Measurements from ENCODE around the gene UBAC2. TPM values are rescaled to one million over a fixed set of nuclear protein-coding genes. Genes with fewer than 3 reads are reported as not detected.
A peak's percentile ranks its signal among the peaks of the same experiment; 100 is the strongest.

The UBAC2 gene
- polyA plus RNA-seq, 3 donors, result 59.6 to 113 (median 96.7) TPM

GRCh38 chr13:99311137-99311536 is 110.5 kb downstream of the UBAC2 start:
- H3K4me2 ChIP-seq (replicated peaks; ENCODE audit: extremely low read depth, low read length, poor library complexity, severe bottlenecking), result no peak overlapping the region
- no peaks in the 10 kb centered on the region for H3K27me3 ChIP-seq (ENCODE audit: control insufficient read depth in 2 of 2, insufficient read depth in 2 of 2, low read length in 2 of 2)
- Mint-ChIP-seq H3K27me3 (ENCODE audit: low read depth in 3 of 3) (peaks cover 0 to 1% (median 0%) of the 10 kb centered on the region in 3 donors), H3K4me3 (no peak overlapping the region), H3K4me1 (peaks cover 72% of the 10 kb centered on the region), H3K27ac (peak overlapping the region; percentile 94 to 100 (median 98)), H3K36me3 (peaks cover 53 to 55% of the 10 kb centered on the region in 2 donors), H3K9me3 (peaks cover 0 to 5% (median 0%) of the 10 kb centered on the region in 7 donors)
- peaks cover 81% of the 10 kb centered on the region for H3K79me2 ChIP-seq (ENCODE audit: insufficient read depth, low read length)
- no peaks in the 10 kb centered on the region for H3K9me3 ChIP-seq (replicated peaks in 1 of 2; ENCODE audit: control insufficient read depth in 1 of 2, insufficient read depth in 1 of 2, low read length in 2 of 2)
- DNase-seq, result no peak
- intact Hi-C loops (cut with micrococcal nuclease), result loop anchor here in 1 of 2 donors (5.0 kb wide), 1 partner anchor 121 kb away; no protein-coding TSS in a partner anchor
- TF ChIP-seq CTCF (IDR thresholded peaks at IDR 0.05), result no peak
- H3K4me1 ChIP-seq (ENCODE audit: control insufficient read depth in 1 of 2, insufficient read depth in 2 of 2, low read length in 2 of 2), result peaks cover 71 to 85% of the 10 kb centered on the region in 2 donors
- H3K9ac ChIP-seq (ENCODE audit: insufficient read depth, low read length, poor library complexity, severe bottlenecking), result peak overlapping the region; percentile 79
- WGBS (ENCODE audit: insufficient coverage), result 95% methylated on average over 4 of the region's 4 CpGs
- H3K36me3 ChIP-seq (replicated peaks in 1 of 2; ENCODE audit: control insufficient read depth in 1 of 2, insufficient read depth in 2 of 2, low read length in 2 of 2), result peaks cover 5 to 19% of the 10 kb centered on the region in 2 donors
- no peak overlapping the region for H3K4me3 ChIP-seq (replicated peaks in 1 of 3; ENCODE audit: low read depth in 2 of 3, low read length in 3 of 3)
- peaks cover 5% of the 10 kb centered on the region for H4K20me1 ChIP-seq (ENCODE audit: insufficient read depth, low read length)
- H3K27ac ChIP-seq (ENCODE audit: low read depth in 1 of 2, low read length in 2 of 2), result peak overlapping the region; percentile 92 to 99
- H2AFZ ChIP-seq (ENCODE audit: insufficient read depth, low read depth, low read length, poor library complexity, severe bottlenecking), result no peak overlapping the region

- no peak for TF ChIP-seq CTCF (IDR thresholded peaks at IDR 0.05)
- no peaks in the 10 kb centered on the region for H3K27me3 ChIP-seq (ENCODE audit: control insufficient read depth in 2 of 2, insufficient read depth in 2 of 2, low read length in 2 of 2)
- peaks cover 5 to 27% of the 10 kb centered on the region in 2 donors for H3K36me3 ChIP-seq (replicated peaks in 1 of 2; ENCODE audit: control insufficient read depth in 1 of 2, insufficient read depth in 2 of 2, low read length in 2 of 2)
- peak in 1 of 3 donors; percentile 40 for DNase-seq
- WGBS (ENCODE audit: insufficient coverage), result 76% methylated on average over 6 of the region's 10 CpGs
- Mint-ChIP-seq H3K27me3 (ENCODE audit: low read depth in 3 of 3) (peaks cover 0 to 1% (median 0%) of the 10 kb centered on the region in 3 donors), H3K36me3 (peaks cover 56% of the 10 kb centered on the region in 2 donors), H3K4me1 (peaks cover 72% of the 10 kb centered on the region), H3K9me3 (peaks cover 0 to 5% (median 0%) of the 10 kb centered on the region in 7 donors), H3K27ac (peak overlapping the region; percentile 94 to 100 (median 98)), H3K4me3 (peak overlapping the region; percentile 46 to 81)
- no peak overlapping the region for H3K4me2 ChIP-seq (replicated peaks; ENCODE audit: extremely low read depth, low read length, poor library complexity, severe bottlenecking)
- no peaks in the 10 kb centered on the region for H3K9me3 ChIP-seq (replicated peaks in 1 of 2; ENCODE audit: control insufficient read depth in 1 of 2, insufficient read depth in 1 of 2, low read length in 2 of 2)
- peak overlapping the region; percentile 92 to 99 for H3K27ac ChIP-seq (ENCODE audit: low read depth in 1 of 2, low read length in 2 of 2)
- peaks cover 81% of the 10 kb centered on the region for H3K79me2 ChIP-seq (ENCODE audit: insufficient read depth, low read length)
- no peak overlapping the region for H3K4me3 ChIP-seq (replicated peaks in 1 of 3; ENCODE audit: low read depth in 2 of 3, low read length in 3 of 3)
- no peak overlapping the region for H2AFZ ChIP-seq (ENCODE audit: insufficient read depth, low read depth, low read length, poor library complexity, severe bottlenecking)
- no peaks in the 10 kb centered on the region for H4K20me1 ChIP-seq (ENCODE audit: insufficient read depth, low read length)
- peak overlapping the region; percentile 79 for H3K9ac ChIP-seq (ENCODE audit: insufficient read depth, low read length, poor library complexity, severe bottlenecking)
- peaks cover 64 to 83% of the 10 kb centered on the region in 2 donors for H3K4me1 ChIP-seq (ENCODE audit: control insufficient read depth in 1 of 2, insufficient read depth in 2 of 2, low read length in 2 of 2)
- intact Hi-C loops (cut with micrococcal nuclease), result loop anchor here in 1 of 2 donors (2.0 to 5.0 kb wide), 2 partner anchors 31 to 120 kb away; no protein-coding TSS in a partner anchor
Observed at GRCh38 chr13:99311748-99312492, 111.3 kb downstream of the UBAC2 start.

Measured in CD14-positive monocyte (primary cell).